Heart left ventricle (tissue), 16 donors: ENCODE measurements around the gene PRRX2. TPM values are rescaled to one million over a fixed set of nuclear protein-coding genes. Genes with fewer than 3 reads are reported as not detected.
A peak's percentile ranks its signal among the peaks of the same experiment; 100 is the strongest.

Experiments used
- ATAC-seq, 4 donors: fragments of 200-7000 bp; cut with Tn5 transposase; one replicate each; pipeline ENCODE4 v1.9.1; 2020 to 2022; ENCODE audit warnings: moderate library complexity in 4 of 4, mild to moderate bottlenecking in 3 of 4, moderate number of reproducible peaks in 1 of 4
- DNase-seq, 5 donors: peaks; one replicate each; pipeline ENCODE4 v3.0.0-alpha.2; 2020
- H3K27ac ChIP-seq, 12 donors: fragments of 200-600 bp; sonication (generic) in 4 of 12; one replicate each; pipeline versions ENCODE4 v1.5.0 to v1.8.0; 2016 to 2022; ENCODE audit warnings: mild to moderate bottlenecking in 2 of 12
- H3K27me3 ChIP-seq, 9 donors: fragments of 200-600 bp; sonication (generic) in 2 of 9; one replicate each; pipeline versions ENCODE4 v1.5.1 to v1.8.0; 2016 to 2022; ENCODE audit warnings: mild to moderate bottlenecking in 3 of 9
- H3K36me3 ChIP-seq, 9 donors: fragments of 200-600 bp; sonication (generic) in 2 of 9; one replicate each; pipeline versions ENCODE4 v1.5.0 to v1.8.0; 2018 to 2022; ENCODE audit warnings: mild to moderate bottlenecking in 2 of 9
- H3K4me1 ChIP-seq, 12 donors: fragments of 200-600 bp; sonication (generic) in 4 of 12; one replicate each; pipeline versions ENCODE4 v1.5.0 to v1.8.0; 2016 to 2022; ENCODE audit warnings: mild to moderate bottlenecking in 3 of 12
- H3K4me3 ChIP-seq, 12 donors: fragments of 200-600 bp; sonication (generic) in 4 of 12; one replicate each; pipeline versions ENCODE4 v1.5.0 to v1.8.0; 2017 to 2022; ENCODE audit warnings: mild to moderate bottlenecking in 9 of 12, moderate library complexity in 4 of 12
- H3K9me3 ChIP-seq, 12 donors: fragments of 200-600 bp; sonication (generic) in 4 of 12; one replicate each; pipeline versions ENCODE4 v1.5.0 to v1.8.0; 2016 to 2022; ENCODE audit warnings: mild to moderate bottlenecking in 1 of 12
- CTCF ChIP-seq, 12 donors: fragments of 200-600 bp; sonication (generic) in 4 of 12; IDR thresholded peaks; one replicate each; pipeline versions ENCODE4 v1.5.0 to v1.8.0; 2018 to 2022; ENCODE audit warnings: antibody characterized with exemption in 12 of 12, mild to moderate bottlenecking in 5 of 12
- POLR2A ChIP-seq, 2 donors: fragments of 450-650 bp; IDR thresholded peaks; one replicate each; pipeline ENCODE4 v1.6.1; 2017; ENCODE audit warnings: antibody characterized with exemption in 2 of 2, mild to moderate bottlenecking in 2 of 2, moderate library complexity in 2 of 2
- WGBS, 4 donors: extraction: QIAGEN DNeasy Blood & Tissue Kit in 2 of 4; methylation state at CpG; one replicate each; pipeline versions ENCODE4 v1.1.5 to v1.1.7; 2013 to 2018; 5-methylcytosine and 5-hydroxymethylcytosine counted together
- intact Hi-C, 10 donors: fragments of 100-400 bp; cut with DNase I; formaldehyde crosslinking; loops; one replicate each; pipeline versions ENCODE4 v1.11.1 to v1.14.2; 2022
- long read RNA-seq, 3 donors: library from polyadenylated mRNA; unstranded; transcript quantifications; one replicate each; pipeline ENCODE4 v2.0.0, GENCODE V29; 2020 to 2021
- polyA plus RNA-seq, 2 donors: library from polyadenylated mRNA; stranded (reverse); fragments of 200-250 nt; gene quantifications; one replicate each; pipeline ENCODE4 v1.2.3, GENCODE V29; 2013
- total RNA-seq, 9 donors: library from RNA; depleted of rRNA in 2 of 9; stranded (reverse); fragments of >200 nt in 2 of 9; fragmentation: NEBNext Ultra II Directional in 3 of 9; extraction: Animal tissue kit (Norgen Biotek cat#: 25700) in 3 of 9; gene quantifications; one replicate each; pipeline versions ENCODE4 v1.1.0 to v1.2.4, GENCODE V29; 2016 to 2023
- donor health status: ischemic (EF 13 %, LVEDD 7.1; RV severe dilation, severe dysfunction).
- donor health status: healthy with polysubstance abuse.
- donor health status: DM: no; HTN: yes; CAD: no.
- donor health status: DM: no; HTN: no; CAD: no.
- donor health status: ischemic (EF 25% LVEDD 6.9; RV normal size, moderate dysfunction).
- donor health status: ischemic (EF 25% LVEDD 5.7; RV mildly dilated, moderate dysfunction).
- donor health status: healthy.
- donor health status: DM: yes; HTN: yes; CAD: no.
- donor health status: ischemic (EF 35%, LVEDD 5.7; RV mildly dilated, moderate dysfunction).
- donor health status: nonischemic (EF 11% LVEDD 7.7; RV severe dilation, severe dysfunction).
- donor health status: DM: yes; HTN: yes; CAD: no.
- donor health status: PGD.
- donor health status: ischemic (EF 29% LVEDD 5.4; RV normal size, mild dysfunction).
- donor health status: nonischemic (EF 23%, LVEDD 6.1; RV moderate dilation, normal function).

PRRX2 gene
- total RNA-seq: 1 to 10 TPM in 3 of 9 donors, under 1 TPM in 5, not detected in 1; 0.22 to 1.5 (median 0.84) TPM
- polyA plus RNA-seq: under 1 TPM; 0.65 to 0.83 TPM
- long read RNA-seq, donor 1, partial matches to known transcripts: 0 of 2 reads
- long read RNA-seq, donor 1, other reads (novel, unspliced or antisense): 1 of 2 reads
- long read RNA-seq, donor 2: 0 reads
- long read RNA-seq, donor 3, partial matches to known transcripts: 1 of 1 reads
- long read RNA-seq, donor 3, other reads (novel, unspliced or antisense): 0 of 1 reads

DNA sequence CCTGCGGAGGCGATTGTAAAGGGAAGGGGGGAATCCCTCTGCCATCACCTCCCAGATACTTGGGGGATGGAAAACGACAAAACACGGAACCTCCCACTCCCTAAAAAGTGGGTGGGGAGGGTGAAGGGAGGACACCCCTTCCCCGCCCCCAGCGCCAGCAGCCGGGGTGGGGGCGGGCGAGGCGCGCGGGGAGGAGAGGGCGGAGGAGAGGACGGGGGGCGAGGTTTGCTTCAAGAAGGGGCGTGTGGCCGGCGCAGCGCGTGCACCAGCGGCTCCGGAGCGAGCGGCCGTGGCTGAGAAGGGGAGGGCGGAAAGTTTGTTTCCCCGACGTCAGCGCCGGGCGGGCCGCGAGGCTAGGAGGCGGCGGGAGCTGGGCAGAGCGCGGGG is at the start of gene PRRX2:
PRRX2 (plus strand) TSS at position 259 of the 387 bp plus-strand sequence. CDS start 221 bp downstream, outside the sequence.
- DNase-seq (peak in 3 of 5 donors; percentile 27 to 41 (median 39)), ATAC-seq (peak in 3 of 4 donors; percentile 27 to 73 (median 43))
- H3K27ac ChIP-seq: no peak within 1 kb of the TSS
- H3K4me3 ChIP-seq: peak within 1 kb of the TSS in 11 of 12 donors; percentile 16 to 56 (median 45)
- no peaks in the 10 kb centered on the region for H3K9me3 ChIP-seq
- no peaks in the 10 kb centered on the region for H3K36me3 ChIP-seq
- TF ChIP-seq POLR2A (IDR thresholded peaks at IDR 0.05): no peak
- intact Hi-C loops: no loop called here
- H3K4me1 ChIP-seq: peaks cover 0 to 19% (median 1%) of the 10 kb centered on the region in 12 donors
- 0% methylated on average over 27 to 37 of the region's 37 CpGs for WGBS, 4 donors
- H3K27me3 ChIP-seq: peaks cover 3 to 39% (median 16%) of the 10 kb centered on the region in 9 donors

GRCh38 chr9:129617167-129617566 is 48.3 kb upstream of the PRRX2 start:
- H3K27me3 ChIP-seq: peaks cover 0 to 27% (median 2%) of the 10 kb centered on the region in 9 donors
- no peak for ATAC-seq
- 0 to 13% (median 6%) methylated on average over 1 of the region's 1 CpG for WGBS, 4 donors

DNA sequence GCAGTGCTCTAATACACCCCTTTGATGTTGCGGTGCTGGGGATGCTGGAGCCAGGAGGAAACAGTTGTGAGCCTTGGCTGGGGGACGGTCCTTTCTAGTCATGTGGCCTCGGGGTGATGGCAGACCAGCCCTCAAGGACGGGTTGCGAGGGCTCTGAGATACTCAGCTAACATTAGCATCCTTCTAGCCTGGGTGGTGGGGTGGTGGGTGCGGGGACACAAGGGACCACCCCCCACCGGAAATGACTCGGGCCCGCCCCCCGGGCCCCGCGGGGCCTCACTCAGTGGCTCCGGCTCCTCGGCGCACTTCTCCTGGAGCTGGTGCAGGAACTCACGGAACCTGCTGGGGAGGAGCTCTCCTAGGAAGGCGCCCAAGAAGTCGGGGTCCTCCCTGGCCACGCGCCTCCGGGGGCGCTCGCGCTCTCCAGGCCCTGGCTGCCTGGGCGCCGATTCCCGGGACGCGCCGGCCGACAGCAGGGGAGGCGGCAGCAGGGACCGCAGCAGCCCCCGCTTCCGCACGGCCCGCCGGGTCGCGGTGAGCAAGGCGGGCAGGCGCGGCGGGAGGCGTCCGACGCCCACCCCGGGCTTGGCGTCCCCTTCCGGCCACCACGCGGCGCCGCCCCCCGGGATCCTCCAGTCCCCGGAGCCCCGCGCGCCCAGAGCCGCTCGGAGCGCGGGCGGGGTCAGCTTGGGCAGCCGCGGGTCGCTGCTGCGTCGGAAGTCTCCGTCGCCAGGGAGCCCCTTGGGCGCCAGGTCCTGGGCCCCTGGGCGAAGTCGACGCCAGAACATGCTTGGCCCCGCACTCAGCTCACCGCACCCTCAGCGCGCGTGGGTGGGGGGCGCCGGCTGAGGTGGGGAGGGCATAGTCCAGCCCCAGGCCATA is 45.4 kb upstream of the PRRX2 start:
- DNase-seq: peak in 1 of 5 donors; percentile 31
- Histone ChIP-seq H3K9me3 (no peaks in the 10 kb centered on the region), H3K4me3 (peak overlapping the region; percentile 34 to 62 (median 55)), H3K4me1 (peaks cover 0 to 23% (median 8%) of the 10 kb centered on the region in 12 donors), H3K27ac (peak overlapping the region in 2 of 12 donors; percentile 2 to 14), H3K27me3 (peaks cover 0 to 27% (median 2%) of the 10 kb centered on the region in 9 donors), H3K36me3 (no peaks in the 10 kb centered on the region)
- intact Hi-C loops: loop anchor here in 2 of 10 donors (5.0 to 10.0 kb wide), 2 partner anchors 445 to 488 kb away; partner anchors contain the start of gene IER5L (in 1 of the 2)
- 1 to 4% (median 1%) methylated on average over 10 to 82 of the region's 82 CpGs for WGBS, 4 donors
- ATAC-seq: peak in 3 of 4 donors; percentile 26 to 38 (median 36)
- TF ChIP-seq POLR2A (IDR thresholded peaks at IDR 0.05) (no peak), CTCF (IDR thresholded peaks at IDR 0.05) (peak in 3 of 12 donors; percentile 4 to 33 (median 23))

More at GRCh38 chr9:129617167-129617566, 48.3 kb upstream of the PRRX2 start:
- peak in 1 of 5 donors; percentile 22 for DNase-seq
- no peak for TF ChIP-seq POLR2A (IDR thresholded peaks at IDR 0.05)
- peak in 6 of 12 donors; percentile 8 to 34 (median 20) for TF ChIP-seq CTCF (IDR thresholded peaks at IDR 0.05)
- Histone ChIP-seq H3K36me3 (no peaks in the 10 kb centered on the region), H3K9me3 (no peaks in the 10 kb centered on the region), H3K27ac (no peak overlapping the region), H3K4me3 (no peak overlapping the region), H3K4me1 (peaks cover 0 to 13% (median 6%) of the 10 kb centered on the region in 12 donors)
- intact Hi-C loops: loop anchor here in 1 of 10 donors (10.0 kb wide), 1 partner anchor 442 kb away; the partner anchor contains the start of gene IER5L

DNA sequence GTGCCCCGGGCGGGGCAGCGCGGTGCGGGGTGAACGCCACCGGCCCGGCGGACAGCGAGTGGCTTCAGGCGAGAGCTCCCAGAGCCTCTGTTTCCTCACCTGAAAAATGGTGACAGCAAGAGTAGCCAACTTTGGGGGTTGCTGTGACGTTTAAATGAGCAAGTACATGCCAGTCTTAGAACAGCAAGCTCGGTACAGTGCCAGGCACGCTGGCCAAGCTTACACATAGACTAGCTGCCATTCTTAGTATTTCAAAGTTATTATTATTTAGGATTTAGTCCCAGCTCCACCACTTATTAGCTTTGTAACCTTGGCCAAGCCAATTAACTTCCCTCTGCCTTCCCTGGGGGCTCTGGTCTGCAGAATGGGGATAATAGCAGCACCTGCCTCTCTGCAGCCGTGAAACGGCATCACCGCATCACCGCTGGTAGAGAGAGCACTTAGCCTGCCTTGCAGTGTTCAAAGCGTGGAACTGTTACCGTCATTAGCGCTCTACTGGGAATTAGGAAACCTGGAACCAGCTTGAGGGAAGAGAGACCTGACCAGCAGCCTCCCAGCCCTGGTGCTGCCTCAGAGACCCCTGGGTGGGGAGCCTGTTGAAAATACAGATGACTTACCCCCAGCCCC is 44.7 kb upstream of the PRRX2 start, which contains the start of gene C9orf50:
C9orf50 (minus strand) TSS at position 433 of the 627 bp plus-strand sequence. CDS start 527 bp downstream, outside the sequence.
- ATAC-seq (no peak), DNase-seq (no peak)
- intact Hi-C loops: loop anchor here in 1 of 10 donors (5.0 kb wide), 1 partner anchor 488 kb away; no protein-coding TSS in a partner anchor
- TF ChIP-seq POLR2A (IDR thresholded peaks at IDR 0.05) (no peak), CTCF (IDR thresholded peaks at IDR 0.05) (no peak)
- no peaks in the 10 kb centered on the region for H3K9me3 ChIP-seq
- H3K27me3 ChIP-seq: peaks cover 0 to 27% (median 2%) of the 10 kb centered on the region in 9 donors
- 23 to 54% (median 29%) methylated on average over 10 to 21 of the region's 21 CpGs for WGBS, 4 donors
- H3K27ac ChIP-seq: peak within 1 kb of the TSS in 2 of 12 donors; percentile 2 to 14
- peaks cover 0 to 31% (median 12%) of the 10 kb centered on the region in 12 donors for H3K4me1 ChIP-seq
- no peaks in the 10 kb centered on the region for H3K36me3 ChIP-seq
- H3K4me3 ChIP-seq: peak within 1 kb of the TSS; percentile 34 to 62 (median 55)
